ENCODE measurements around the gene NOL7.

DNA sequence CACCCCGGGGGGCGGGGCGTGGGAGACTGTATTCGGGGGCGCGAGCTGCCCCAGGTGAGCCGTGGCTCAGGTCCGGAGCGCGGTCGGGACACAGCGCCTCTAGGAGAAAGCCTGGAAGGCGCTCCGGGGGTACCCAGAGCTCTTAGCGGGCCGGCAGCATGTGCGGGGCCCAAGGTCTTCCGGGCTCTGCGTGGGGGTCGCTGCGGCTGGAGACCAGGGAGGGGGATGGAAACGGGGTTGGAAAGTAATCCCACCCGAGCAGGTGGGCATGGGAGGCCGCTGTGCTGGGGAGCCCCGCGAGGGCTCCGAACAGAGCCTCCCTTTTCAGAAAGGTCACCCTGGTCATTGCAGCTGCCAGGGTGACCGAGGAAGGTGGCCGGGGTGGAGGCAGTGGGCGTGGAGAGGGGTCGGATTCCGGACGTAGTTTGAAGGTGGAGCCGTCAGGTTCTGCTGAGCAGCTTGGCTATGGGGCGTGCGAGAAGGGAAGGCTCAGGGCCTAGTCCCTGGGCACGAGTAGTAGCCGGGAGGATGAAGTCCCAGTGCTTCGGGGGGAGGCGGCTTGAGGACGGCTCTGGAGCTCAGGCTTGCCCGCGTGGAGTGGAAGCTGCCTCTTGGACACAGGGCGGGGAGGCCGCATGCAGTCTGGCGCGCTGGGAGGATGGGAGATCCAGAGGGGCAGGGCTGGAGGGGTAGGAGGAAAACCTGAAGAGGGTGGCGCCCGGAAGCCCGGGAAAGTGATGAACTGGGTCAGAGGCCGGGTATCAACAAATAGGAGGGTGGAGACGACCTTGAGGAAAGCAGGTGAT lies 40.4 kb upstream of the NOL7 start, which contains the start of gene SIRT5:
- TF ChIP-seq, protein P1, sequence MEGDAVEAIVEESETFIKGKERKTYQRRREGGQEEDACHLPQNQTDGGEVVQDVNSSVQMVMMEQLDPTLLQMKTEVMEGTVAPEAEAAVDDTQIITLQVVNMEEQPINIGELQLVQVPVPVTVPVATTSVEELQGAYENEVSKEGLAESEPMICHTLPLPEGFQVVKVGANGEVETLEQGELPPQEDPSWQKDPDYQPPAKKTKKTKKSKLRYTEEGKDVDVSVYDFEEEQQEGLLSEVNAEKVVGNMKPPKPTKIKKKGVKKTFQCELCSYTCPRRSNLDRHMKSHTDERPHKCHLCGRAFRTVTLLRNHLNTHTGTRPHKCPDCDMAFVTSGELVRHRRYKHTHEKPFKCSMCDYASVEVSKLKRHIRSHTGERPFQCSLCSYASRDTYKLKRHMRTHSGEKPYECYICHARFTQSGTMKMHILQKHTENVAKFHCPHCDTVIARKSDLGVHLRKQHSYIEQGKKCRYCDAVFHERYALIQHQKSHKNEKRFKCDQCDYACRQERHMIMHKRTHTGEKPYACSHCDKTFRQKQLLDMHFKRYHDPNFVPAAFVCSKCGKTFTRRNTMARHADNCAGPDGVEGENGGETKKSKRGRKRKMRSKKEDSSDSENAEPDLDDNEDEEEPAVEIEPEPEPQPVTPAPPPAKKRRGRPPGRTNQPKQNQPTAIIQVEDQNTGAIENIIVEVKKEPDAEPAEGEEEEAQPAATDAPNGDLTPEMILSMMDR (IDR thresholded peaks at IDR 0.05; ENCODE audit: low read depth, low read length, poor library complexity, severe bottlenecking) = peak; percentile 89
- TF ChIP-seq EZH2phosphoT487 (IDR thresholded peaks at IDR 0.05; ENCODE audit: borderline replicate concordance, low read length) = no peak
